ENCODE measurements around the gene KHDRBS2.

- no peak for TF ChIP-seq CTCF (conservative IDR thresholded peaks at IDR 0.05 in 1 of 2, IDR thresholded peaks at IDR 0.05 in 1 of 2; ENCODE audit: extremely low read depth in 1 of 2, insufficient read depth in 1 of 2, low read depth in 1 of 2, low read length in 2 of 2)
- TF ChIP-seq EZH2 (IDR thresholded peaks at IDR 0.05; ENCODE audit: borderline replicate concordance, low read length) = no peak
Observed at GRCh38 chr6:61894536-61894935, 391.5 kb downstream of the KHDRBS2 start.
